Immature natural killer cell (primary cell): Measurements from ENCODE around the gene SLC12A8. TPM values are rescaled to one million over a fixed set of nuclear protein-coding genes. Genes with fewer than 3 reads are reported as not detected.

Experiments
- DNase-seq, 3 donors: peaks; one replicate each; pipeline ENCODE4 v3.0.0; 2022; ENCODE audit warnings: mixed read lengths in 1 of 3
- H3K27ac Mint-ChIP-seq, 6 donors: one replicate each; pipeline ENCODE4 v1.8.0; 2020; ENCODE audit warnings: mixed read lengths in 6 of 6, mild to moderate bottlenecking in 5 of 6, inconsistent platforms in 4 of 6, moderate library complexity in 3 of 6
- H3K27me3 Mint-ChIP-seq, 3 donors: one replicate each; pipeline ENCODE4 v1.8.0; 2020 to 2021; ENCODE audit warnings: low read depth in 3 of 3, mild to moderate bottlenecking in 3 of 3, mixed read lengths in 3 of 3, moderate library complexity in 3 of 3, inconsistent platforms in 1 of 3
- H3K36me3 Mint-ChIP-seq, 3 donors: one replicate each; pipeline ENCODE4 v1.8.0; 2020; ENCODE audit warnings: mixed read lengths in 3 of 3, inconsistent platforms in 2 of 3, mild to moderate bottlenecking in 2 of 3
- H3K4me1 Mint-ChIP-seq, 2 donors: one replicate each; pipeline ENCODE4 v1.8.0; 2020; ENCODE audit warnings: inconsistent platforms in 2 of 2, mild to moderate bottlenecking in 2 of 2, mixed read lengths in 2 of 2, moderate library complexity in 1 of 2
- H3K4me3 Mint-ChIP-seq, 5 donors: one replicate each; pipeline ENCODE4 v1.8.0; 2020; ENCODE audit warnings: mild to moderate bottlenecking in 5 of 5, mixed read lengths in 5 of 5, inconsistent platforms in 3 of 5, moderate library complexity in 3 of 5
- H3K9me3 Mint-ChIP-seq, 6 donors: one replicate each; pipeline ENCODE4 v1.8.0; 2020; ENCODE audit warnings: mild to moderate bottlenecking in 6 of 6, mixed read lengths in 6 of 6, inconsistent platforms in 4 of 6, moderate library complexity in 3 of 6
- polyA plus RNA-seq, 3 donors: library from polyadenylated mRNA; unstranded; fragments of 300-500 nt; fragmentation: Illumina TruSeq; gene quantifications; one replicate each; pipeline ENCODE4 v1.2.3, GENCODE V29; 2021

SLC12A8 gene
- polyA plus RNA-seq, 3 donors from 2014 or later, result 0.43 to 2.8 TPM; not detected in 1

DNA sequence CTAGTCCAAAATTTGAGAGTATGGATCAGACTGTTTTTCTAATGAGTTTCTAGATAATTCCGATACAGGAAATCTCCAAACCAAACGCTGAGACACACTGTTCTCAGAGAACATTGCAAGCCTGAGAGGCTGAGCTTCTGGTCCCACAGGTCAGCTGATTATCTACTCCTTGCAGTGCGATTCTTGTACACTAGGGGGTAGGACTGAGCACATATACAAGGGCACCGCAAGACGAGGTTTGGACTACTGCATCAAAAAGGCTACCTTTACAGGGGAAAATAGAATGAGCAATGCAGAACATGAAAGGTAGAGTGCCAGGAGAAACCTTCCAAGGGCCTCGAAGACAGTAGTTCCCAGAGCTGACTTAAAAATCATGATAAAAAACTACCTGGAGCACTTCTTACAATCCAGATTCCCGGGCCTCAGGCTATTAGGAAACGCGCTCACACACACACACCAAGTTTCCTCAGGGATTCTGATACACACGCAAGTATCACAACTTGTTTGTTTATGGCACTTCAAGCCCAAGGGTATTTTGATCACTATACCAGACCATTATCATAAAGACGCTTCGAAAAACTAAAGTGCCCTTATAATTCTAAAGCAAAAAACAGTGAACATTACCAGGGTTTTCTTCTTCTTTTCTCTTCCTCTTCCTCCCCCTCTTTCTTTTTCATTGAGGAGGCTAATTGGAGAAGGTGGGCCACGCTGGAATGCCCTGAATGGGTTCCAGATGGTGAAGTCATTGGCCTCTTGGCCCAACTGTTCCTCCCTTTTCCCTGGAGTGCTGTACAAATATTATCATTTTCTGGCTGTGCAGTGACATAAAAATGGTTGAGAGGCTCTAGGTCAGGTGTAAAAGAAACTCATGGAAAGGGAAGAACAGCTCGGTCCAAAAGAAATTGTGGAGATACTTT is 61.8 kb downstream of the SLC12A8 start:
- DNase-seq, result peak; percentile 29 to 41 (median 30)
- Mint-ChIP-seq H3K27ac (no peak overlapping the region), H3K4me3 (no peak overlapping the region), H3K27me3 (peaks cover 0 to 7% (median 6%) of the 10 kb centered on the region in 3 donors), H3K9me3 (no peaks in the 10 kb centered on the region), H3K36me3 (no peaks in the 10 kb centered on the region), H3K4me1 (peaks cover 57 to 72% of the 10 kb centered on the region in 2 donors)

DNA sequence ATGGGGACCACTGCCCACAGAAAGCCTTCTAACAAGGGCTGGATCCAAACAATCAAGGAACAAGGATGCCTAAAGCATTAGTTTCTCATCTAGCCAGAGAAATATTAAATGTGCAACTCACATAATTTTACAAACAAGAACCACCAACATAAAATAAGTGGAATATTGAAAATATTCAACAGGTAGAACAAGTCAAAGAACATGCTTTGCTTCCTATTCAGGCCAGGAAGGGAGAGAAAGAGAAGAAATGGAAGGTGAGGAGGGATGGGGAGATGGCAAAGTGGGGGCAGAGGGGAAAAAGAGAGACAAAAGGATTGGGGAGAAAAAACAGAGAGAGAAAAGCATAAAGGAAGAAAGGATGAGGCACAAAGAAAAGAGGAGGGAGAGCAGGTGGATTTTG is 63.1 kb downstream of the SLC12A8 start:
- no peak for DNase-seq
- peaks cover 0 to 2% (median 0%) of the 10 kb centered on the region in 3 donors for H3K27me3 Mint-ChIP-seq
- H3K4me3 Mint-ChIP-seq, result peak overlapping the region in 4 of 5 donors; percentile 14 to 72 (median 42)
- peak overlapping the region in 3 of 6 donors; percentile 7 to 91 (median 79) for H3K27ac Mint-ChIP-seq
- H3K9me3 Mint-ChIP-seq, result no peaks in the 10 kb centered on the region
- peaks cover 46 to 66% of the 10 kb centered on the region in 2 donors for H3K4me1 Mint-ChIP-seq
- no peaks in the 10 kb centered on the region for H3K36me3 Mint-ChIP-seq

- H3K4me1 Mint-ChIP-seq, result peaks cover 45 to 66% of the 10 kb centered on the region in 2 donors
- peak; percentile 49 to 64 (median 52) for DNase-seq
- H3K9me3 Mint-ChIP-seq, result no peaks in the 10 kb centered on the region
- H3K4me3 Mint-ChIP-seq, result peak overlapping the region; percentile 38 to 72 (median 69)
- no peaks in the 10 kb centered on the region for H3K36me3 Mint-ChIP-seq
- H3K27me3 Mint-ChIP-seq, result peaks cover 0 to 2% (median 0%) of the 10 kb centered on the region in 3 donors
- peak overlapping the region; percentile 66 to 91 (median 75) for H3K27ac Mint-ChIP-seq
Measured at GRCh38 chr3:125148836-125149235, 63.7 kb downstream of the SLC12A8 start.

GRCh38 chr3:125148016-125148812 is 64.3 kb downstream of the SLC12A8 start:
- Mint-ChIP-seq H3K4me3 (peak overlapping the region; percentile 38 to 72 (median 69)), H3K4me1 (peaks cover 50 to 73% of the 10 kb centered on the region in 2 donors), H3K27me3 (peaks cover 0 to 2% (median 0%) of the 10 kb centered on the region in 3 donors), H3K27ac (peak overlapping the region; percentile 66 to 91 (median 75)), H3K36me3 (no peaks in the 10 kb centered on the region), H3K9me3 (no peaks in the 10 kb centered on the region)
- DNase-seq, result peak; percentile 23 to 44 (median 37)

DNA sequence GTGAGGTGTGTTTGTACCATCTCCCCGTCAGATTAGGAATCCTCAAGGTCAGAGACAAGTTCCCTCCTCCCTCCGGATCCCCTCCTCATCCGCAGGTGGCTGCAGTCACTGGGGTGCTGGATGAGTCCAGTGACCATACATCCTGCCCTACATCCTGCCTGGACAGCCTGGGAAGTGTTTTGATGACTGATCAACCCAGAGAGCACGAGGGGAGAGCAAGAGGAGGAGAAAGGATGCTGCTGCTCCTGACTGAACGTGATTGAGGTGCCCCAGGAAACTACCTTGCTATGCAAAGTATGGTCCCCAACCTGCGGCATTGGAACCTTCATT is 65.1 kb downstream of the SLC12A8 start:
- Mint-ChIP-seq H3K4me1 (peaks cover 57 to 80% of the 10 kb centered on the region in 2 donors), H3K36me3 (no peaks in the 10 kb centered on the region), H3K27me3 (peaks cover 0 to 2% (median 0%) of the 10 kb centered on the region in 3 donors), H3K27ac (peak overlapping the region; percentile 19 to 91 (median 50)), H3K9me3 (no peaks in the 10 kb centered on the region), H3K4me3 (peak overlapping the region in 4 of 5 donors; percentile 21 to 34 (median 26))
- no peak for DNase-seq

DNA sequence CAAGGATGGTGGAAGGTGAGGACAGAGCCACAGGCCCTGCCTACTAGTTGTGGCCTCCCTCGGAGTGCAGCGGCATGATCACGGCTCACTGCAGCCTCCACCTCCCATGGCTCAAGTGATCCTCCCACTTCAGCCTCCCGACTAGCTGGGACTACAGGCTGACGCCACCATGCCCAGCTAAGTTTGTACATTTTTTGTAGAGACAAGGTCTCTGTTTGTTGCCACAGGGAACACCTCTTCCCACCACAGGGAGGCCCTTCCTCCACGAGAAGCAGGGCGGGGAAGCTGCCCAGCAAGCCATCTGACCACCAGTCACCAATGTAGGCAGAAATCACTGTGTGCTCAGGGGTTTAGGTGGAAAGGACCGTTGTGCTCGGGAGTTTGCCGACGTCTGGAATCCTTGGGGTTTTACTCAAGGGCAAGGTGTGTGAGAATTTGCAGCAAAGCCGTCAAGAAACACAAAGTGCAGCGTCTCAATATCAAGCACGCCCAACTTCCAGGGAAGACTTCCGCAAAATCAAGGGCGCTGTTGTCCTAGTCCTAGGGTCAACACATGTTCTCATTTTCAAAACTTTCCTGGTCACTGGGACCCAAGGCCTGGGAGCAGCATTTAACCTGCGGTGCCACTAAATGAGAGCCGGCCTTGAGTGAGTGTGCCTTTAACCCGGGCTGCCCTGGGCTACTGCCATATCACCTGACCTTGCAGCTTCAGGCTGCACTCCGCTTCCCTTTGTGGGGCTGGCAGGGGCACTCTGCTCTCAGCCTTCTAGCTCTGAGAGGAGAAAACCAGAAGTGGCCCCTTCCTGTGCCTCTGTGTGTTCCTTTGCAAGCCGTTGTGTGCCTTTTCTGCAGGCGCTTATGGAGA is 65.7 kb downstream of the SLC12A8 start:
- DNase-seq, result no peak
- Mint-ChIP-seq H3K36me3 (no peaks in the 10 kb centered on the region), H3K27me3 (peaks cover 0 to 4% (median under 1%) of the 10 kb centered on the region in 3 donors), H3K27ac (peak overlapping the region in 5 of 6 donors; percentile 19 to 91 (median 64)), H3K4me1 (peaks cover 63 to 86% of the 10 kb centered on the region in 2 donors), H3K4me3 (peak overlapping the region in 4 of 5 donors; percentile 21 to 34 (median 26)), H3K9me3 (no peaks in the 10 kb centered on the region)

GRCh38 chr3:125145751-125146475 is 66.6 kb downstream of the SLC12A8 start:
- H3K27me3 Mint-ChIP-seq, result peaks cover 4 to 11% (median 4%) of the 10 kb centered on the region in 3 donors
- peaks cover 71 to 91% of the 10 kb centered on the region in 2 donors for H3K4me1 Mint-ChIP-seq
- H3K36me3 Mint-ChIP-seq, result no peaks in the 10 kb centered on the region
- H3K27ac Mint-ChIP-seq, result no peak overlapping the region
- no peaks in the 10 kb centered on the region for H3K9me3 Mint-ChIP-seq
- DNase-seq, result no peak
- H3K4me3 Mint-ChIP-seq, result no peak overlapping the region

- Mint-ChIP-seq H3K36me3 (no peaks in the 10 kb centered on the region), H3K4me1 (peaks cover 77 to 91% of the 10 kb centered on the region in 2 donors), H3K27ac (peak overlapping the region in 2 of 6 donors; percentile 13 to 53), H3K4me3 (peak overlapping the region in 1 of 5 donors; percentile 33), H3K9me3 (no peaks in the 10 kb centered on the region), H3K27me3 (peaks cover 4 to 11% (median 4%) of the 10 kb centered on the region in 3 donors)
- no peak for DNase-seq
Measured at GRCh38 chr3:125144653-125145314, 67.8 kb downstream of the SLC12A8 start.

DNA sequence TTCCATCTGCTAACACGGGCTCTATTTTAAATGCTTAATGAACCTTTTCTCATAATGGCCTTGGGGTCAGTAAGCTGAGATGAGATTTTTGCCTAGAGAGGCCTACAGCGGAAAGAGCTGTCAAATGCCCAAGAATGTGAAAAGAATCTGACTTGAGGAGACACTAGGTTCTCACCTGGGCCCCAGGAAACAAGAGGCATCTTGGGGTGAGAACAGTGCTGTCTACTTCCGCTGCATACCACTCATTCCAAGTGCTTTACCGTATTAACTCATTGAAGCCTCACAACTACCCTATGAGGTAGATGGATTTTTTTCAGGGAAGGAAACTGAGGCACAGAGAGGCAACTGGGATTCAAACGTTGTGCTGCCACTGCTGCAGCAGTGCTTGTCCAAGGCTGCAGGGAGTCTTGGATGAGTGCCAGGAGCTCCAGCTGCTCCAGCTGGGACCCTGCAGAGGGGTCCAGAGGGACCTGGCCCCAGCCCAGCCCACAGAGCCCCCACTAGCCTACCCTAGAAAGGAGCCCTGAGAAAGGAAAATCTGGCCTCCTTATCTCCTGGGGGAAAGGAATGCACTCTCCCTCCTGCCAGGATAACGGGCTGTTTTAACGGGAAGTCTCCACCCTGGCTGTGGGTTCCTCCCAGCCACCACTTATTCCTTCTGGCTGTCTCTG is 68.4 kb downstream of the SLC12A8 start:
- no peaks in the 10 kb centered on the region for H3K36me3 Mint-ChIP-seq
- no peak for DNase-seq
- H3K27ac Mint-ChIP-seq, result peak overlapping the region in 4 of 6 donors; percentile 21 to 85 (median 65)
- peaks cover 75 to 90% of the 10 kb centered on the region in 2 donors for H3K4me1 Mint-ChIP-seq
- H3K9me3 Mint-ChIP-seq, result no peaks in the 10 kb centered on the region
- H3K27me3 Mint-ChIP-seq, result peaks cover 4 to 11% (median 4%) of the 10 kb centered on the region in 3 donors
- H3K4me3 Mint-ChIP-seq, result peak overlapping the region in 1 of 5 donors; percentile 45

GRCh38 chr3:125143538-125143937 is 69.0 kb downstream of the SLC12A8 start:
- peaks cover 71 to 84% of the 10 kb centered on the region in 2 donors for H3K4me1 Mint-ChIP-seq
- no peak for DNase-seq
- H3K9me3 Mint-ChIP-seq, result no peaks in the 10 kb centered on the region
- peak overlapping the region; percentile 38 to 92 (median 69) for H3K27ac Mint-ChIP-seq
- H3K4me3 Mint-ChIP-seq, result peak overlapping the region in 1 of 5 donors; percentile 59
- no peaks in the 10 kb centered on the region for H3K36me3 Mint-ChIP-seq
- peaks cover 4 to 11% (median 4%) of the 10 kb centered on the region in 3 donors for H3K27me3 Mint-ChIP-seq

GRCh38 chr3:125142940-125143339 is 69.6 kb downstream of the SLC12A8 start:
- no peak for DNase-seq
- Mint-ChIP-seq H3K27me3 (peaks cover 4 to 11% (median 4%) of the 10 kb centered on the region in 3 donors), H3K36me3 (no peaks in the 10 kb centered on the region), H3K4me1 (peaks cover 66 to 80% of the 10 kb centered on the region in 2 donors), H3K4me3 (peak overlapping the region; percentile 14 to 84 (median 74)), H3K9me3 (no peaks in the 10 kb centered on the region), H3K27ac (peak overlapping the region; percentile 31 to 92 (median 77))
